K562 (cell line): ENCODE data around the gene SHANK1.

Experiments used
- C11orf30 ChIP-seq: fragments of 450-650 bp; IDR thresholded peaks from 2 replicates; pipeline ENCODE4 v1.6.1; 2016; ENCODE audit warnings: low read depth, mild to moderate bottlenecking
- CHAMP1 ChIP-seq: fragments of 450-650 bp; IDR thresholded peaks from 2 replicates; pipeline ENCODE4 v1.6.1; 2016; ENCODE audit warnings: mild to moderate bottlenecking
- CTCF ChIP-seq, 3 experiments: IDR thresholded peaks in 2 of 3; conservative IDR thresholded peaks in 1 of 3; 2 replicates each; pipeline ENCODE4 v1.5.1; 2011 to 2012; ENCODE audit warnings: low read length in 3 of 3, mild to moderate bottlenecking in 3 of 3, control low read depth in 2 of 3, improper control_type of control experiment in 1 of 3, inconsistent platforms in 1 of 3, low read depth in 1 of 3, mixed read lengths in 1 of 3, moderate library complexity in 1 of 3; ENCODE audit not compliant: insufficient read depth in 2 of 3
- FOXP1 ChIP-seq: sonication (generic); formaldehyde crosslinking; IDR thresholded peaks from 2 replicates; pipeline ENCODE4 v1.8.0; 2022; ENCODE audit warnings: mild to moderate bottlenecking, missing genetic modification reagents
- IRF2 ChIP-seq: sonication (generic); formaldehyde crosslinking; IDR thresholded peaks from 2 replicates; pipeline ENCODE4 v1.8.1; 2022; ENCODE audit warnings: mild to moderate bottlenecking, missing genetic modification reagents
- JUN ChIP-seq, 2 experiments: sonication (generic) in 1 of 2; formaldehyde crosslinking in 1 of 2; IDR thresholded peaks; 2 replicates each; pipeline versions ENCODE4 v1.6.1 to v1.8.0; 2012 to 2022; ENCODE audit warnings: borderline replicate concordance in 2 of 2, mild to moderate bottlenecking in 2 of 2, improper control_type of control experiment in 1 of 2, low read depth in 1 of 2, low read length in 1 of 2, missing genetic modification reagents in 1 of 2
- MAX ChIP-seq: sonication (generic); formaldehyde crosslinking; IDR thresholded peaks from 2 replicates; pipeline ENCODE4 v1.9.0; 2022; ENCODE audit warnings: mild to moderate bottlenecking, missing genetic modification reagents
- PATZ1 ChIP-seq: fragments of 250-450 bp; sonication (Bioruptor Pico); IDR thresholded peaks from 2 replicates; pipeline ENCODE4 v1.5.0; 2020; ENCODE audit warnings: mild to moderate bottlenecking, borderline replicate concordance
- POLR2A ChIP-seq: fragments of 450-650 bp; conservative IDR thresholded peaks from 2 replicates; pipeline ENCODE4 v1.6.1; 2016
- STAT5B ChIP-seq: fragments of 250-450 bp; sonication (Bioruptor Pico); IDR thresholded peaks from 2 replicates; pipeline ENCODE4 v1.8.0; 2021; ENCODE audit warnings: mild to moderate bottlenecking, inconsistent platforms
- SUPT5H ChIP-seq: fragments of 450-650 bp; IDR thresholded peaks from 2 replicates; pipeline ENCODE4 v1.6.1; 2016
- ZNF395 ChIP-seq: fragments of 200-800 bp; sonication (Bioruptor generic); IDR thresholded peaks from 2 replicates; pipeline ENCODE4 v1.6.1; 2017; ENCODE audit warnings: missing genetic modification characterization, missing compliant biosample characterization
- ZNF398 ChIP-seq: fragments of 250-450 bp; sonication (Bioruptor Pico); IDR thresholded peaks from 2 replicates; pipeline ENCODE4 v1.8.0; 2021; ENCODE audit warnings: moderate library complexity, mild to moderate bottlenecking, inconsistent platforms

GRCh38 chr19:50633973-50634372, 85.6 kb downstream of the SHANK1 start:
- no peak for TF ChIP-seq IRF2
- no peak for TF ChIP-seq MAX (CRISPR knock-in tag)
- TF ChIP-seq C11orf30: no peak
- no peak for TF ChIP-seq JUN (IDR thresholded peaks at IDR 0.05; ENCODE audit: borderline replicate concordance, low read depth, low read length)
- TF ChIP-seq JUN (CRISPR knock-in tag; IDR thresholded peaks at IDR 0.05; ENCODE audit: borderline replicate concordance): no peak
- no peak for TF ChIP-seq SUPT5H
- no peak for TF ChIP-seq POLR2A
- TF ChIP-seq CTCF (IDR thresholded peaks at IDR 0.05 in 2 of 3, conservative IDR thresholded peaks at IDR 0.05 in 1 of 3; ENCODE audit: insufficient read depth in 2 of 3, low read depth in 1 of 3, low read length in 3 of 3): no peak
- no peak for TF ChIP-seq ZNF395
- no peak for TF ChIP-seq CHAMP1
- TF ChIP-seq ZNF398 (CRISPR knock-in tag): no peak
- TF ChIP-seq STAT5B (CRISPR knock-in tag): no peak
- TF ChIP-seq PATZ1 (CRISPR knock-in tag): no peak
- TF ChIP-seq FOXP1: no peak
